Thyroid gland (tissue), 4 donors: ENCODE results near the gene IL6ST. TPM values are rescaled to one million over a fixed set of nuclear protein-coding genes. Genes with fewer than 3 reads are reported as not detected.

Source experiments
- DNase-seq, 2 donors: peaks; one replicate each; pipeline ENCODE4 v3.0.0-alpha.2; 2019
- H3K27ac ChIP-seq, 3 donors: fragments of 200-600 bp; sonication (generic); 1 replicate in 2 of 3; 2 replicates in 1 of 3; pipeline ENCODE4 v1.5.1; 2016 to 2019; ENCODE audit warnings: mild to moderate bottlenecking in 1 of 3, moderate library complexity in 1 of 3
- H3K27me3 ChIP-seq: fragments of 200-600 bp; sonication (generic); one replicate; pipeline ENCODE4 v1.5.1; 2019
- H3K36me3 ChIP-seq, 2 donors: fragments of 200-600 bp; sonication (generic); one replicate each; pipeline ENCODE4 v1.5.1; 2016 to 2019
- H3K4me1 ChIP-seq, 2 donors: fragments of 200-600 bp; sonication (generic); one replicate each; pipeline ENCODE4 v1.5.1; 2017 to 2019
- H3K4me3 ChIP-seq, 3 donors: fragments of 200-600 bp; sonication (generic); replicated peaks in 1 of 3; 1 replicate in 2 of 3; 2 replicates in 1 of 3; pipeline ENCODE4 v1.5.1; 2016; ENCODE audit warnings: mild to moderate bottlenecking in 1 of 3
- H3K9me3 ChIP-seq: fragments of 200-600 bp; sonication (generic); one replicate; pipeline ENCODE4 v1.5.1; 2017
- POLR2A ChIP-seq, 2 donors: fragments of 450-650 bp; IDR thresholded peaks; one replicate each; pipeline ENCODE4 v1.6.1; 2017; ENCODE audit warnings: antibody characterized with exemption in 2 of 2, mild to moderate bottlenecking in 2 of 2, moderate library complexity in 1 of 2
- WGBS, 2 donors: methylation state at CpG; one replicate each; pipeline ENCODE4 v1.1.5; 2017; 5-methylcytosine and 5-hydroxymethylcytosine counted together
- intact Hi-C: fragments of 100-400 bp; cut with DNase I; formaldehyde crosslinking; loops from one replicate; pipeline ENCODE4 v1.15.1; 2023
- total RNA-seq, 4 donors: library from RNA; depleted of rRNA; stranded (reverse); fragments of >200 nt; gene quantifications; one replicate each; pipeline ENCODE4 v1.2.3, GENCODE V29; 2016
- TF ChIP-seq, protein P1 (sequence below), 6 experiments: fragments of 200-600 bp in 3 of 6; fragments of 450-650 bp in 3 of 6; sonication (generic) in 3 of 6; IDR thresholded peaks; one replicate each; pipeline ENCODE4 v1.5.1; 2016 to 2019; ENCODE audit warnings: antibody characterized with exemption in 6 of 6, mild to moderate bottlenecking in 2 of 6, inconsistent platforms in 1 of 6, moderate library complexity in 1 of 6

IL6ST gene
- total RNA-seq, 4 donors from 2014 or later, result 280 to 550 (median 359) TPM

- Histone ChIP-seq H3K4me1 (no peaks in the 10 kb centered on the region), H3K27me3 (no peaks in the 10 kb centered on the region), H3K36me3 (no peaks in the 10 kb centered on the region), H3K9me3 (no peaks in the 10 kb centered on the region), H3K27ac (no peak overlapping the region), H3K4me3 (no peak overlapping the region)
- intact Hi-C loops, result no loop called here
- no peak for DNase-seq
- no peak for TF ChIP-seq POLR2A (IDR thresholded peaks at IDR 0.05)
- TF ChIP-seq, protein P1, sequence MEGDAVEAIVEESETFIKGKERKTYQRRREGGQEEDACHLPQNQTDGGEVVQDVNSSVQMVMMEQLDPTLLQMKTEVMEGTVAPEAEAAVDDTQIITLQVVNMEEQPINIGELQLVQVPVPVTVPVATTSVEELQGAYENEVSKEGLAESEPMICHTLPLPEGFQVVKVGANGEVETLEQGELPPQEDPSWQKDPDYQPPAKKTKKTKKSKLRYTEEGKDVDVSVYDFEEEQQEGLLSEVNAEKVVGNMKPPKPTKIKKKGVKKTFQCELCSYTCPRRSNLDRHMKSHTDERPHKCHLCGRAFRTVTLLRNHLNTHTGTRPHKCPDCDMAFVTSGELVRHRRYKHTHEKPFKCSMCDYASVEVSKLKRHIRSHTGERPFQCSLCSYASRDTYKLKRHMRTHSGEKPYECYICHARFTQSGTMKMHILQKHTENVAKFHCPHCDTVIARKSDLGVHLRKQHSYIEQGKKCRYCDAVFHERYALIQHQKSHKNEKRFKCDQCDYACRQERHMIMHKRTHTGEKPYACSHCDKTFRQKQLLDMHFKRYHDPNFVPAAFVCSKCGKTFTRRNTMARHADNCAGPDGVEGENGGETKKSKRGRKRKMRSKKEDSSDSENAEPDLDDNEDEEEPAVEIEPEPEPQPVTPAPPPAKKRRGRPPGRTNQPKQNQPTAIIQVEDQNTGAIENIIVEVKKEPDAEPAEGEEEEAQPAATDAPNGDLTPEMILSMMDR (IDR thresholded peaks at IDR 0.05), result no peak
- WGBS, 2 donors, result 98 to 100% methylated on average over 2 of the region's 2 CpGs
Measured at GRCh38 chr5:55914971-55915370, 79.8 kb downstream of the IL6ST start.

DNA sequence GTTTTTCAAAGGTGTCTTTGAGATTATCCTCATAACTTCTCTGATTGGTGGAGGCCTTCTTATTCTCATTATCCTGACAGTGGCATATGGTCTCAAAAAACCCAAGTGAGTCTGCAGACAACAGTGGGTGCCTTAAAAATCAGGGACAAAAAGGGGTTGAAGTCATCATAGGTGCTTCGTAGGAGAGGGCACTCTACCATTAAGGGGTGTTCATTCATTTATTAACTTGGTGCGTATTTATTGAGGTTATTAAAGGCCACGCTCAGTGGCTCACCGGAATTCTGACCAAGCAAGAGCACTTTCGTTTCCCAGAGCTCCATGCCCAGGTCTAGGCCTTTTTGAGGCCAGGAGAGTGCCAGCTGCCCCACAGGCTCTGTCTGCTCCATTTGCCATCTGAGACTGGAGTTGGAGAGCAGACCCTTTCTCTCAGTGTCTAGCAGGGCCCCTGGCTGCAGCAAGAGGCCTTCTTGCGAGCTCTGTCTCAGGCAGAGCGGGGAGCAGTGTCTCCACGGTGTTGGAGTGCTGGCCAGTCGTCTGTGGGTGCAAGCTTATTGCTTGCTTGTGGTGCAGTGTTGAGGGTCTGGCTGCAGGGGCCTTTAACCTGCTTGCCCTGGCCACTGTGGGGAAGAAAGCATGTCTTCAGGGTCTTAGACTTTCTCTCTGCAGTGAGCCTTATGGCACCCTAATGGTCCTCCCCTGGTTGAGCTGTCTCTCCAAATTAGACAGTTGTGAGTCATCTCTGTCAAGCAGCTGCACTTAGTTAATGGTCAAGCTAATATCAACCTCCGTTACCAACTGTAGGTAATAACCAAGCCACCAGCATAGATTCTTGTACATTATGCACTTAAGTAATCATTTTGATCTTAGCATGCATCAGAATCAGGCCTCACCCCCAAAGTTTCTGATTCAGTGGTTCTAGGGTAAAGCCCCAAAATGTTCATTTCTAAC, 81.0 kb downstream of the IL6ST start:
- 93 to 97% methylated on average over 6 to 8 of the region's 10 CpGs for WGBS, 2 donors

DNA sequence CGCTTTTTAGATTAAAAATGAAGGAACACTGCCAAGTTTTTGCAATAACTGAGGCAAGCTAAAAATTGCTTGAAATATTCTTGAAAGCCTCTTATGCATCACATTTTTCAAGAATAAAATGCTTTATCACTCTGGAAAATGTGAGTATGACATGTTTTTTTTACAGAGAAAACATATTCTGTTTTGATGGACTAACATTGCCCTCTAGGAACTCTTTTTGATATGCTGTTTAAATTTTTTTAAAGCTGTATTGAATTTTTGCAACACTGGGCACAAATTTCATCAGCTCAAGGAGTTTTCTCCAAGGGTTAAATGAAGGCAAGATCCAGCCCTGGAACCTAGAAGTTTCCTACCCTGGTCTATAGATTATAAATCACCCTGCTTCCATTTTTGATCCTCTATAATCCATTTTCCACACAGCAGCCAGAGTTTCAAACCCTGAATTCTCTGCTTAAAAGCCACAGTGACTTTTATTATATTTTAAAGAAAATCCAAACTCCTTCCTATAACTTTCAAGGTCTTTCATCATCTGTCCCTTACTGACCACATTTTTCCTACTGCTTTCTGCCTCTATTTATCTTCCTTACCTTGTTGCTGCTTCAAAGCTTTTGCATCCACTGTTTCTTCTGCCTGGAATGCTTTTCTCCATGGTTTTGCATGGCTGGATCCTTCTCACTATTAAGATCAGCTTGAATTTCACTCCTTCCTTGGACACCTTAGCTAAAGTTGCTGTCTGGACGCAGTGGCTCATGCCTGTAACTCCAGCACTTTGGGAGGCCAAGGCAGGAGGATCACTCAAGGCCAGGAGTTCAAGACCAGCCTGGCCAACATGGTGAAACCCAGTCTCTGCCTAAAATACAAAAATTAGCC, 82.7 kb downstream of the IL6ST start:
- H3K9me3 ChIP-seq, result no peaks in the 10 kb centered on the region
- no peak overlapping the region for H3K27ac ChIP-seq
- TF ChIP-seq POLR2A (IDR thresholded peaks at IDR 0.05), result no peak
- TF ChIP-seq, protein P1 (IDR thresholded peaks at IDR 0.05), result no peak
- no peaks in the 10 kb centered on the region for H3K27me3 ChIP-seq
- no peaks in the 10 kb centered on the region for H3K4me1 ChIP-seq
- no peak overlapping the region for H3K4me3 ChIP-seq
- H3K36me3 ChIP-seq, result no peaks in the 10 kb centered on the region
- 84 to 88% methylated on average over 2 of the region's 2 CpGs for WGBS, 2 donors
- no peak for DNase-seq
- intact Hi-C loops, result no loop called here

More for the DNA sequence above, 81.0 kb downstream of the IL6ST start:
- H3K4me3 ChIP-seq, result no peak overlapping the region
- TF ChIP-seq, protein P1 (IDR thresholded peaks at IDR 0.05), result no peak
- no peak for TF ChIP-seq POLR2A (IDR thresholded peaks at IDR 0.05)
- intact Hi-C loops, result no loop called here
- no peaks in the 10 kb centered on the region for H3K27me3 ChIP-seq
- H3K9me3 ChIP-seq, result no peaks in the 10 kb centered on the region
- no peak for DNase-seq
- no peaks in the 10 kb centered on the region for H3K36me3 ChIP-seq
- no peak overlapping the region for H3K27ac ChIP-seq
- no peaks in the 10 kb centered on the region for H3K4me1 ChIP-seq

DNA sequence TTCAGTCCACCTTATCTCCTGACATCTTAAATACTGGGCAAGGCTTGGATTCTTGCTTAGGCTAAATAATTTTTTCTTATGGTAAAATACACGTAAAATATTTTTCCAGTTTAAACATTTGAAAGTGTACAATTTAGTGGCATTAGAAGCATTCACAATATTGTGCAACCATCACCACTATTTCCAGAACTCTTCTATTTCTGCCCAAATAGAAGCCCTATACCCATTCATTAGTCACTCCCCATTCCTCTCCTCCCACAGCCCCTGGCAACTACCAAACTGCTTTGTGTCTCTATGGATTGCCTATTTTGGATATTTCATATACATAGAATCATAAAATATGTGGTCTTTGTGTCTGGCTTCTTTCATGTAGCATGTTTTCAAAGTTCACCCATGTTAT, 86.0 kb downstream of the IL6ST start:
- 48 to 98% methylated on average over 1 of the region's 1 CpG for WGBS, 2 donors
- TF ChIP-seq POLR2A (IDR thresholded peaks at IDR 0.05), result no peak
- TF ChIP-seq, protein P1 (IDR thresholded peaks at IDR 0.05), result no peak
- Histone ChIP-seq H3K4me3 (no peak overlapping the region), H3K4me1 (no peaks in the 10 kb centered on the region), H3K27ac (no peak overlapping the region), H3K27me3 (no peaks in the 10 kb centered on the region), H3K36me3 (no peaks in the 10 kb centered on the region), H3K9me3 (no peaks in the 10 kb centered on the region)
- intact Hi-C loops, result no loop called here
- no peak for DNase-seq
